ENCODE data around the gene TNFAIP2. TPM values are rescaled to one million over a fixed set of nuclear protein-coding genes. Genes with fewer than 3 reads are reported as not detected.

TNFAIP2 gene
- total RNA-seq, 2 experiments from 2014 or later, result 1.1 to 1.2 TPM

DNA sequence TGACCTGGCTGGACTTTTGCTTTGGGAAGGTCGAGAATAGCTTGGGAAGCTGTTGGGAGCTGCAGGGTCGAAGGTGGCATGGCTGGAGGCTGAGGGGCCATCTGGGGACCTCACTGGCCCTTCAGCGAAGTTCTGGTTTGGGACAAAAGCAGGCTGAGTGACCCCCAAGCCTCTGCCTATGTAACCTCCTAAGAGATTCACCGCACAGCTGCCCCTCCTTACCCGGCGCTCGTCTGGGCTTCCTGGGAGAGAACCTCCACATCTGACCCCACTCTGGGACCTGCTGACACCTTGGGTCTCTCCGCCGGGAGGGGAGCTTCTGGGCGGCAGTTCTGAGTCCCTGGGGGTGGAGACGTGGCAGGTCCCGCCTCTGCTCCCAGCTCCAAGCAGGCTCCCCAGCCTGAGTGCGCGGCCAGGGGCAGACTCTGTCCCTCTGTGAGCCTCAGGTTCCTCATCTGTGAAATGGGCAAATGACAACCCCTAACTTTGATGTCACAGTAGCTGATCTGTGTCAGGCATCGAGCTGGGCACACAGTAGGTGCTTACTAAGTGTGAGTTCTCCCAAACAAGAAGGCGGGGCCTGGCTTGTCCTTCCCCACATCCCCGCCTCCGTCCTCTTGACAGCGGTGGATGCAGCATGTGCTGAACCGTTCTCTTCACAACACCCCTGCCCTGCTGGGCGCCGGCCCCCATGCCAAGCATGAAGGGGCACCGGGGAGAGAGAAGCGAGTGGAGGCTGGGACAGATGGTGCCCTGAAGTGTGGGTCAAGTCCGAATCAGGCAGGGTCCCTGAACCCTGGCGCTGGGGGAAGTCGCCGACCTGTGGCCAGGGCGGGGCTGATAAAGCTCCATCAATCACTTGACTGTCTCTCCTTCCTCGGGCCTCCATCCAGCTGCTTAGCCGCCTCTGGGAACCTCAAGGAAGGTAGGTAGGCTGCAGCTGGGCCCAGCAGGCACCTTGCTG, 25.0 kb upstream of the TNFAIP2 start:
- Mint-ChIP-seq H3K4me1 (ENCODE audit: low read depth) (no peaks in the 10 kb centered on the region), H3K36me3 (ENCODE audit: low read depth) (no peaks in the 10 kb centered on the region), H3K9me3 (no peaks in the 10 kb centered on the region), H3K27me3 (peaks cover 10% of the 10 kb centered on the region), H3K4me3 (no peak overlapping the region), H3K27ac (no peak overlapping the region)
- POLR2A ChIA-PET, result no interaction called here
- CTCF ChIA-PET, result interaction anchor here (0.6 to 1.9 kb wide), 3 partner anchors 19 to 163 kb away, joined by 3 to 4 read pairs (median 3); no protein-coding TSS in a partner anchor
- TF ChIP-seq, protein P1, sequence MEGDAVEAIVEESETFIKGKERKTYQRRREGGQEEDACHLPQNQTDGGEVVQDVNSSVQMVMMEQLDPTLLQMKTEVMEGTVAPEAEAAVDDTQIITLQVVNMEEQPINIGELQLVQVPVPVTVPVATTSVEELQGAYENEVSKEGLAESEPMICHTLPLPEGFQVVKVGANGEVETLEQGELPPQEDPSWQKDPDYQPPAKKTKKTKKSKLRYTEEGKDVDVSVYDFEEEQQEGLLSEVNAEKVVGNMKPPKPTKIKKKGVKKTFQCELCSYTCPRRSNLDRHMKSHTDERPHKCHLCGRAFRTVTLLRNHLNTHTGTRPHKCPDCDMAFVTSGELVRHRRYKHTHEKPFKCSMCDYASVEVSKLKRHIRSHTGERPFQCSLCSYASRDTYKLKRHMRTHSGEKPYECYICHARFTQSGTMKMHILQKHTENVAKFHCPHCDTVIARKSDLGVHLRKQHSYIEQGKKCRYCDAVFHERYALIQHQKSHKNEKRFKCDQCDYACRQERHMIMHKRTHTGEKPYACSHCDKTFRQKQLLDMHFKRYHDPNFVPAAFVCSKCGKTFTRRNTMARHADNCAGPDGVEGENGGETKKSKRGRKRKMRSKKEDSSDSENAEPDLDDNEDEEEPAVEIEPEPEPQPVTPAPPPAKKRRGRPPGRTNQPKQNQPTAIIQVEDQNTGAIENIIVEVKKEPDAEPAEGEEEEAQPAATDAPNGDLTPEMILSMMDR (IDR thresholded peaks at IDR 0.05), result no peak
- ATAC-seq, result no peak
- intact Hi-C loops (cut with micrococcal nuclease), result loop anchor here (10.0 kb wide), 1 partner anchor 403 kb away; no protein-coding TSS in a partner anchor
- no peak for DNase-seq

GRCh38 chr14:103099081-103099732, 24.1 kb upstream of the TNFAIP2 start:
- intact Hi-C loops (cut with micrococcal nuclease), result loop anchor here (10.0 kb wide), 1 partner anchor 404 kb away; no protein-coding TSS in a partner anchor
- Mint-ChIP-seq H3K4me3 (no peak overlapping the region), H3K27ac (no peak overlapping the region), H3K4me1 (ENCODE audit: low read depth) (no peaks in the 10 kb centered on the region), H3K36me3 (ENCODE audit: low read depth) (no peaks in the 10 kb centered on the region), H3K9me3 (no peaks in the 10 kb centered on the region), H3K27me3 (peaks cover 14% of the 10 kb centered on the region)
- DNase-seq, result no peak
- ChIA-PET CTCF (interaction anchor here (1.9 kb wide), 1 partner anchor 20 kb away, joined by 4 read pairs; no protein-coding TSS in a partner anchor), POLR2A (no interaction called here)
- no peak for ATAC-seq
- TF ChIP-seq, protein P1 (IDR thresholded peaks at IDR 0.05), result no peak

DNA sequence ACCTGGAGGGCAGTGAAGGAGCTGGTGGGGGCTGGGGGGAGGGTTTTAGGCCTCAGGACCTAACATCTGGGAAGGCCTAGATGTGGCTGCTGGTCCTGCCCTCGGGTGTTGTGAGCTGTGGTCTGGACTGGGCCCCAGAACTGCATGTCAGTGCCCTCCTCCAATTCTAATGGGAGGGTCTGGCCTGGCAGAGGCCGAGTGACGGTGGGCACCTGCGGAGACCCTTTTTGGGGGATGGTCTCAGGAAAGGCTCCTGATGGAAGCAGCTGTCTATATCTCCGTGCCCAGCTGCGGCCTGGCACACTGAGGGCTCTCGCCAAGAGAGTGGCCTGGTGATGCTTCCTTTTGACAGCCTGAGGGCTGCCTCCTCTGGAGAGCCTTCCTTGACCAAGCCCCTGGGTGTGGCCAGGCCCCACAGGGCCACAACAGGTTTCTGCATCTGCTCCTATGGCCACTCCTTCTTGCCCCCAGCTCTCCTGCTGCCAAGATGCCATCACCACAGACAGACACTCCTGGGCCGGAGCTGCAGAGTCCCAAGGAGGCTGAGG, 23.5 kb upstream of the TNFAIP2 start:
- H3K9me3 Mint-ChIP-seq, result no peaks in the 10 kb centered on the region
- no peak overlapping the region for H3K27ac Mint-ChIP-seq
- TF ChIP-seq, protein P1 (IDR thresholded peaks at IDR 0.05), result no peak
- intact Hi-C loops (cut with micrococcal nuclease), result loop anchor here (10.0 kb wide), 2 partner anchors 195 to 405 kb away; no protein-coding TSS in a partner anchor
- peaks cover under 1% of the 10 kb centered on the region for H3K4me1 Mint-ChIP-seq (ENCODE audit: low read depth)
- peaks cover 16% of the 10 kb centered on the region for H3K27me3 Mint-ChIP-seq
- H3K36me3 Mint-ChIP-seq (ENCODE audit: low read depth), result no peaks in the 10 kb centered on the region
- CTCF ChIA-PET, result interaction anchor here (1.5 kb wide), 1 partner anchor 192 kb away, joined by 5 read pairs; no protein-coding TSS in a partner anchor
- POLR2A ChIA-PET, result no interaction called here
- ATAC-seq, result no peak
- H3K4me3 Mint-ChIP-seq, result no peak overlapping the region
- DNase-seq, result no peak

DNA sequence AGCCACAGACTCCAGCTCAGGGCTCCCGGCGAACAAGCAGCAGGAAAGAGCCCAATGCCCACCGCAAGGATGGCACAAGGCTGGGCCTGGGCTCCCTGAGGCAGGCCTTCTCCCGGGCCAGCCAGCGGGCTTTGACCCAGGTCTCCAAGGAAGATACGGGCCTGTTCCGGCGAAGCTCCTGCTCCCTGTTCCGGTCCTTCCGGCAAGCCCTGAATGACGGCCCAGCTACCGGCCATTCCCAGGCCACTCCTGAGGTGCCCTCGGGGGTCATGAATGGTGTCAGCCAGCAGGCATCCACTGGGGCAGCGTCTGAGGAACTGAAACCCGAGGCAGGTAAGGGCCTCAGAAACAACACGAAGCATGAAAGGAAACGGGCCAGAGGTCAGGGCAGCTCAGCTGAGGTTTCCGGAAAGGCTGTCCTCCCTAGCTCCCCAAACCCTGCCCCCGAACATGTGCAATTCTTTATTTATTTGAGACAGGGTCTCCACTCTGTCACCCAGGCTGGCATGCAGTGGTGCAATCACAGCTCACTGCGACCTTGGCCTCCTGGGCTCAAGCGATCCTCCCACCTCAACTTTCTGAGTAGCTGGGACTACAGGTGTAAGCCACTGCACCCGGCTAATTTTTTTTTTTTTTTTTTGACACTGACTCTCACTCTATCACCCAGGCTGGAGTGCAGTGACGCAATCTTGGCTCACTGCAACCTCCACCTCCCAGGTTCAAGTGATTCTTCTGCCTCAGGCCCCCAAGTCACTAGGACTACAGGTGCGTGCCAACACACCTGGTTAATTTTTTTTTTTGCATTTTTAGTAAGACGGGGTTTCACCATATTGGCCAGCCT, 22.8 kb upstream of the TNFAIP2 start:
- intact Hi-C loops (cut with micrococcal nuclease), result loop anchor here (10.0 kb wide), 1 partner anchor 194 kb away; no protein-coding TSS in a partner anchor

More for the DNA sequence above, 22.8 kb upstream of the TNFAIP2 start:
- Mint-ChIP-seq H3K27ac (no peak overlapping the region), H3K4me1 (ENCODE audit: low read depth) (peaks cover 4% of the 10 kb centered on the region), H3K4me3 (no peak overlapping the region), H3K36me3 (ENCODE audit: low read depth) (no peaks in the 10 kb centered on the region), H3K27me3 (peaks cover 21% of the 10 kb centered on the region), H3K9me3 (no peaks in the 10 kb centered on the region)
- POLR2A ChIA-PET, result no interaction called here
- DNase-seq (no peak), ATAC-seq (no peak)
- TF ChIP-seq, protein P1 (IDR thresholded peaks at IDR 0.05), result no peak
- CTCF ChIA-PET, result interaction anchor here (1.5 kb wide), 1 partner anchor 192 kb away, joined by 5 read pairs; no protein-coding TSS in a partner anchor
